GM18858 (cell line): ENCODE results near the gene WDR45.
"Not testable (repeated sequence)": the region's sequence is repeated elsewhere in the genome, so short reads cannot be mapped to it uniquely, and the experiment has no call there.

Experiments
- ATAC-seq: cut with Tn5 transposase; IDR thresholded peaks from one replicate; pipeline ENCODE4 v1.9.1; 2021; ENCODE audit not compliant: unreplicated experiment

WDR45 gene

DNA sequence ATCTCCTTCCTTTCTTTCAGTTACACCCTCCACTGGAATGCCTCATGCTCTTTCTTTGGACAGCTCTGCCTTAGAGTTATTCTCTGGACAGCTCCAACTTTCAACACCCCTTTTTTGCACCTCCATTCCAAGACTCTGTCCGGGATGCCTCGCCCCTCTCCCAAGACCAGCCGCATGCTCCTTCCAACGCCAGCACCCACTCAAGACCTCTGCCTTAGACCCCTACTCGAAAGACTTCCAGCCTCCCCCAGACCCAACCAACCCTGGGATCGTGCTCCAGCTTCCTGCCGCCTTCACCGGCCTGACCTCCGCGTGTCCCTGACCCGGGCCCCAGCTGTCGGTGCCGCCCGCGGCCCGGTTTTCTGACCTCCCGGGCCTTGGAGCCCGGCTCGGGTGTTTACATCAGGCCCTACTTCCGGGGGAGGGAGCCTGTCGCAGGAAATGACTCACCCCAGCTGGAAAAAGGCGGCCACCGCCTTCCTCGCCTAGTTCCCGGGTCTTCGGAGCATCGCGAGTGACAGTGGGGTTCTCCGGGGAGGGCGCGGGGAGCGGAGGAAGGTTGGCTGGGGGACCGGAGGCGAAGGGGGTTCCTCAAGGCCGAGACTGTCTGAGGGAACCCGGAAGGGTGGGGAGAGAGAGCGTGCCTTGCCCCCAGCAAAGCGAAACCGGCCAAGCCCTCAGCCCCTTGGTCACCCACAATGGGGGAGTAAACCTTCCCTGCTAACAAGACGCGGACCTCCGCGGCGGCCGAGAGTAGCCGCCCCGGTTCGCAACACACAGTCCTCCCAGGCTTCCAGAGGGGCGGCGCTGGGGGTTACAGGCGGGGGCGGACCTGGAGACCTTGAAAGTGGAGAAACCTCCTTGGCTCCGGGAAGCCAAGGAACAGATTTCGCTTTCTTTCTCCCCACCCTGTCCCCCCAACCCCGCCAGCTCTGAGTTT lies at the start of gene WDR45:
WDR45 (minus strand) TSS at position 399 of the 940 bp plus-strand sequence. CDS start 1,792 bp downstream, outside the sequence.
- no peak for ATAC-seq

DNA sequence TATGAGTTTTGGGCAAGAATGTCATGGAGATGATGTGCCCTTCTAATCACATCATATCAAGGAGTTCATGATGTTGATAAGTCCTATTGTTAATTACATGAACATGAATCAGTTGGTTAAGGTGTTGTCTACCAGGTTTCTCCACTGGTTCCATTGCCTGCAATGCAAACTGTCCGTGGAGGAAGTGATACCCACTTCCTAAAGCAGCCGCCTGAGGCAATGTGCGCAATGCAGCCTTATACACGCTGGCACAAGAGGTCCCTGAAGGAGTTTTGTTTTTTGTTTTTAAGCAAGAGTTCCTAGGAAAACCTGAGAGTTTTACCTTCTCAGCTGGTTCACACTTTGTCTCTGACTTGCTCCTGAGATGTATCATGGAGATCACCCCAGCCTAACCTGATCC lies 49.7 kb upstream of the WDR45 start:
- no peak for ATAC-seq

DNA sequence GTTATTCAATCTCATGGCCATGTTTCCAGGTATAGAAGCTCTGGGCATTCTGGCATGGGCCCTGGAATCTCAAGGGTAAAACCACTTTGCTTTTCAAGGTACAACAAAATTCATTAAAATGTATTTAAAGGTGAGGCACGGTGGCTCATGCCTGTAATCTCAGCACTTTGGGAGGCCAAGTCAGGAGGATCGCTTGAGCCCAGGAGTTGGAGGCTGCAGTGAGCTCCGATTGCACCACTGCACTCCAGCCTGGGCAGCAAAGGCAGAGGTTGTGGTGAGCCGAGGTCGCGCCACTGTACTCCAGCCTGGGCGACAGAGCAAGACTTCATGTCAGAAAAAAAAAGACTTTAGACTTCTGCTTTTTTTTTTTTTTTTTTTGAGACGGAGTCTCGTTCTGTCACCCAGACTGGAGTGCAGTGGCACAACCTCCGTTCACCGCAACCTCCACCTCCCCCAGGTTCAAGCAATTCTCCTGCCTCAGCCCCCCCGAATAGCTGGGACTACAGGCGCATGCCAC lies 48.1 kb upstream of the WDR45 start:
- not testable (repeated sequence) for ATAC-seq

DNA sequence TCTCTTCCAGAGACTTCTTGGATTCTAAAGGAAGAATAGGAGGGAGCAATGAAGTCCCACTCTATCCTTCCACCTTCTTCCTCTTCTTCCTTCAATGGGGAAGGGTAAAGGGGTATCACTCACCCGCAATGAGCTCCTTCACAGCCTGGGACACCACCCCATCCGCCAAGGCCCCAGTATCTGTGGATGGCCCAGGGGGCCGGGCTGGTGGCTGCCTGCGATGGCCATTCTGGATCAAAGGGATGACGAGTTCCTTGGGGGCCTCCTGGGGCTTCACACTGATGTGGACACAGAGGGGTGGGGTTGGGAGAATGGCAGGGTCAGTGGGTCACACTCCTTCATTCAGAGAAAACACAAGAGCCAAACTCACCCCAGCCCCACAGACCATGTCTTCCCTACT lies 42.8 kb upstream of the WDR45 start:
- no peak for ATAC-seq

DNA sequence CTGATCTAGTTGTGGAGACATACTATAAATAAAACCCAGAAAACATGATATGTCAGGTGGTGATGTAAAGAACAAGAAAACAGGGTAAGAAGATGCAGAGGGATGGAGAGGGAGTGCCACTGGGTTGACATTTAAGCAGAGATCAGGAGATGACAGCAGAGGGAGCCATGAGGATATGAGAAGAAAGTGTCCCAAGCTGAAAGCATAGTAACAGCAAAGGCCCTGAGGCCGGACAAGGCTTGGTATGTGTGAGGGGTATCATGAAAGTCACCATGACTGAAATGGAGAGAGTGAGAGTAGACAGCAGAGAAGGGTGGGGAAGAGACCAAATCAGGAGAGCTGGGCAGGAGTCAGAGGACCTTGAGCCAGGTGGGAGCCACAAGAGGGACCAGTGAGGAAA lies 40.4 kb upstream of the WDR45 start:
- no peak for ATAC-seq

DNA sequence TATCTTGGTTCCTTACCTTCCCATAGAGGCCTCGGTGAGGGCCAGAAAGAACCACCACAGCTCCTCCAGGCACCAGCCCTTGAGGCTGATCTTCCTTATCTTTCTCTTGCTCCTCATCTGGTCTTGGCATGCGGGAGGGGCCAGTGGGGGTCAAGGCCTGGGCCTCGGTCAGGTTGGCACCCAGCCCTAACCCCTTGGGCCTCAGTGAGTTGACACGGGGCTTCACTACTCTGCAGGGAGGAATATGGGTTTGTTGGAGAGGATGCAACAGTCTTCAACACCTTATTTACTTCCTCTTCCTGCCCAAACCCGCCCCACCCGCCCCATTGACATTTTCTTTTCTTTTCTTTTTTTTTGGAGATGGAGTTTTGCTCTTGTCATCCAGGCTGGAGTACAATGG lies 37.9 kb upstream of the WDR45 start:
- no peak for ATAC-seq

DNA sequence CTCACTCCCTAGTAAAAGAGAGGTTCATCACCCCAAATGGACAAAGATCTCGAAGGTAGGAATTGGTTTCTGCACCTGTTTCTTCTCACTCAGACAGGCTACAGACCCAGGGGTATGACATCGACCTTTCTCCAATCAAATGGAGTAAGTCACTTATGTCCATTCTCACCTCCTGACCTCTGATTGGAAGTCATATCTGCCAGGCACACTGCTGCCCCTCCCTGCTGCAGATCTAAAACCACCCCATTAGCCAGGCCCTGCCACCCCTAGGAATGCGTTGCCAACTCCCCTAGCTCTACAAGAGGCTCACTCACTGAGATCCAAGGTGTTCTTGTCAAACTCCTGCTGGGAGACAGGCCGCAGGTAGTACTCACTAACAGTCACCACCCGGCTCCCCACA lies 37.0 kb upstream of the WDR45 start:
- ATAC-seq, result no peak

DNA sequence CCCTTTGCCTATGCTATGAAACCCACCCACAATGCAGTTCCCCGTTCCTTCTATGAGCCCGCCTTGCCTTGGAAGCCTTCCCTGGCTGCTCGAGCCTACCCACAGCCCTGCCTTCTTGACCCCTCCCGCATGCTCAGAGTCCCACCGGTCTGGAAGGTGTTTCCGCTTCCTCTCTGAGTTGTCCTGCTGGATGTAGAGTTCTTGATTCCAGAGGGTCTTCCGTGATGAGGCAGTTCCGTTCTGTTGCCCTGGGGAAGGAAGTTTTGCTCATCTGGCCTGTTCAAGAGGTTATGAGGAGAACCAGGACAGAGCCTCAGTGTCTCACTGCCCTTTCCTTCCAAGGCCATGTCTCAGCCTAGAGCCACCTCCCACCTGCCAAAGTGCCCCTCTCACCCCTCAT lies 36.4 kb upstream of the WDR45 start:
- ATAC-seq, result no peak

DNA sequence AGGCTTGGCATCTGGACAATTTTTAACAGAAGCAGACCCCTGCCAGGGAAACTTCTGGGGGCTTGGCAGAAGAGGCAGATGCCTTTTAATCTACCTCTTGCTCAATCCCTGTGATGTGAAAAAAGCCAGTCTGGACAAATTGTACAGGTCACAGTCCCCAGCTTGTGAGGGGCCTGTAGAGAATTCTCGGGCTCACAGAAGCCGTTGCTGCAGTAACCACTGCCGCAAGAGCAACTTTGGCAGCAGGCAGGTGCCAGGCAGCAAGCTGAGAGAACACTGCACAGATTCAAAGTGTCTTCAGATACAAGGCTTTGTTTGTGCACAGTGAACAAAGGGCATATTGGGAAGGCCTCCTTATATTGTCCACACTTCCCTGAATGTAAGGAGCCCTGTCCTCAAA lies 32.1 kb upstream of the WDR45 start:
- no peak for ATAC-seq

DNA sequence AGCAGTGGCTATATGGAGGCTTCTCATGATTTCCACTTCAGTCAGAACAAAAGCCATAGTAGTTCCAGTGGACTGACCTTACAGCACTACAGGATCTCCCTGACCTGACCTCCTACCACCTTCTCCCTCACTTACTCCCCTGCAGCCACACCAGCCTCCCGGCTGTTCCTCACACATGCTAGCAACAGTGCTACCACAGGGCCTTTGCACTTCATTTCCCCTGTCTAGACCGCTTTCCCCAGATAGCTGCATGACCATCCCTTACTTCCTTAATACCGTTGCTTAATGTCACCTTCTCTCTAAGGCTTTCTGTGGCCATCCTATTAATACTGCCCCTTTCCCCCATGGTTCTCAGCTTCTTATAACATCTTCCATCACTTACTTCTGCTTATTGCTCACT lies 30.7 kb upstream of the WDR45 start:
- no peak for ATAC-seq

DNA sequence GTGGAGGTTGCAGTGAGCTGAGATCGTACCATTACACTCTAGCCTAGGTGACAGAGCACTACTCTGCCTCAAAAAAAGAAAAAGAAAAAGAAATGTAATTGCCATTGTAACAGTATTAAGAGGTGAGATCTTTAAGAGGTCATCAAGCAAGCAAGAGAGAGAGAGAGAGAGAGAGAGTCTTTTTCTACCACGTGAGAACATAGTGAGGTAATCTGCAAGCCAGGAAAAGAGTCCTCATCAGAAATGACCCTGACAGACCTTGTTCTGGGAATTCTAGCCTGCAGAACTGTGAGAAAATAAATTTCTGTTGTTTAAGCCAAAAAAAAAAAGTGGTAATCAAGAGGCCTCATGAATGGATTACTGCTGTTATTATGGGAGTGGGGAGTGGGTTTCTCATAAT lies 29.0 kb upstream of the WDR45 start:
- no peak for ATAC-seq

DNA sequence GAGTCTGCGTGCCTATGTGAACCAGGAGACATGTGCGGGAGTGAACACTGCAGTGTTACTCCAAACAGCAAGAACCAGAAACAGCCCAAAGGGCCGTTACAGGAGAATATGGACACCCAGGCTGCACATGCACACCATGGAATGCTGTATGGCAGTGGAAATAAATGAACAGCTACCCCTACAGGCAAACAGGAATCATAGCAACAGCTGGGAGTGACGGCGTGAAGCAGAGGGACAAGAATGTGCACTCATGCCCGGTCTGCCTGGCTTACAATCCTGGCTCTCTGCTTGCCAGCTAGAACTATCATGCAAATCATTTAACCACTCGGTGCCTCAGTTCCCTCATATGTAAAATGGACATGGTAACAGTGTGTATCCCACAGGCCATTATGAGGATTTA lies 27.2 kb upstream of the WDR45 start:
- no peak for ATAC-seq

DNA sequence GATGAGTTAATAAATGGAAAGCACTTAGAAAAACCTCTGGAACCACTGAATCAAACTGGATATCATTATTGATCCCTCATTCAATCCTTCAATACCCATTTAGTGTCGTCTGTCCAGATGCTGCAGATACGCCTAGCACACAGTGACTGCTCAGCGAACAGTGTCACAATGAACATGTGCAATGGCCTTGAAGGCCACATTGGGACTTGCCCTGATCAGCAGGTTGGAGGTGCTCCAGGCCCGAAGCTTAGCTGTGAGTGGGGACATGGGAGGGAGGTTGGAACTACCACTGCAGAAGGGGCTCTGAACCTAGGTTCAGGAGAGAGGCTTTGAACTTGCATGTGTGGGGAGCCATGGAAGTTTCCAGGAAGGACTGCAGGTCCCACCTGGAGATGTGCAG lies 26.6 kb upstream of the WDR45 start:
- no peak for ATAC-seq

DNA sequence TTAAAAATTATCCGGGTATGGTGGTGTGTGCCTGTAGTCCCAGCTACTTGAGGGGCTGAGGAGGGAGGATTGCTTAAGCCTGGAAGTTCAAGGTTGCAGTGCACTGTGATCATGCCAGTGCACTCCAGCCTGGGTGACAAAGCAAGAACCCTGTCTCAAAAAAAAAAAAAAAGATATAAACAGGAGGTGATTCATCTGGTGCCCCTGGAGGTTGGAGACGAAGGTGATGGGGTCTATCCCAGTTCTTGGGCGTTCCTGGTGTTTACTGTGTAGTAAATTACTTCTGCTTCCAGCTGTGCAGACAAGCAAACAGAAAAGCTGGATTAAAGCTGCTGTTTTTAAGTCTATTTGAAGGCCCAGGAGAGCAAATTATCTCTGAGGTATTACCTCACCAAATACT lies 23.9 kb upstream of the WDR45 start:
- no peak for ATAC-seq

DNA sequence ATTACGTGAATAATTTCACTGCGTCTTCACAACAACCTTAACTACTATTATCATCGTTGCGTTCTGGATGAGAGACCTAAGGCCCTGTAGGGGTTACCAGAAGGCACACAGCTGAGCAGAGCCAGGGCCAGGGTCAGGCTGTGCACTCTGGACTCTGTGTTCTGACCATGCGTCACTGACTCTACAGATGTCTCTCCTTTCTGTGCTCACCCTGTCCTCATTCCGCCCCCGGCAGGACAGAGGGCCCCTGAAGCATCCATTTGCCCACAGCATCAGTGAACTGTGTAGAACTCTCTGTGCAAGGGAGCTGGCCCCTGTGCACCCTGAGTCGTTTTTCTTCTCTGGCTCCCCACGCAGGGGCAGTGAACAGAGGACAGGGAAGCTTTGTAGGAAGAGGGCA lies 22.5 kb upstream of the WDR45 start:
- ATAC-seq, result no peak

DNA sequence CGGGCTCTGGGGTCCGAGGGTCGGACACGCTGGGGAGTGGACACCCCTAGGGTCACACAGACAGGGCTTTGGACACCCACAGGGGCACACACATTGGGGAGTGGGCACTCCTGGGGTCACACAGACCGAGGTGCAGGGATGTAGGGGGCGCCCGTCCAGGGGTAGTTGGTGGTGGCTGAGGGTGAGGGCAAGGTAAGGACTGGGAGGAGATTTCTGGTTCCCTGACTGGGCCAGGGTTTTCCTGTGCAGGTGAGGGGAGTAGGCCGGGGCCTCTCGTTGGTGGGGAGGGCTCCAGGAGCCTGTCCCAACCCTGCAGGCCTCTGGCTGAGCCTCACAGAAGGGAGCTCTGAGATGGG lies 21.9 kb upstream of the WDR45 start:
- no peak for ATAC-seq

DNA sequence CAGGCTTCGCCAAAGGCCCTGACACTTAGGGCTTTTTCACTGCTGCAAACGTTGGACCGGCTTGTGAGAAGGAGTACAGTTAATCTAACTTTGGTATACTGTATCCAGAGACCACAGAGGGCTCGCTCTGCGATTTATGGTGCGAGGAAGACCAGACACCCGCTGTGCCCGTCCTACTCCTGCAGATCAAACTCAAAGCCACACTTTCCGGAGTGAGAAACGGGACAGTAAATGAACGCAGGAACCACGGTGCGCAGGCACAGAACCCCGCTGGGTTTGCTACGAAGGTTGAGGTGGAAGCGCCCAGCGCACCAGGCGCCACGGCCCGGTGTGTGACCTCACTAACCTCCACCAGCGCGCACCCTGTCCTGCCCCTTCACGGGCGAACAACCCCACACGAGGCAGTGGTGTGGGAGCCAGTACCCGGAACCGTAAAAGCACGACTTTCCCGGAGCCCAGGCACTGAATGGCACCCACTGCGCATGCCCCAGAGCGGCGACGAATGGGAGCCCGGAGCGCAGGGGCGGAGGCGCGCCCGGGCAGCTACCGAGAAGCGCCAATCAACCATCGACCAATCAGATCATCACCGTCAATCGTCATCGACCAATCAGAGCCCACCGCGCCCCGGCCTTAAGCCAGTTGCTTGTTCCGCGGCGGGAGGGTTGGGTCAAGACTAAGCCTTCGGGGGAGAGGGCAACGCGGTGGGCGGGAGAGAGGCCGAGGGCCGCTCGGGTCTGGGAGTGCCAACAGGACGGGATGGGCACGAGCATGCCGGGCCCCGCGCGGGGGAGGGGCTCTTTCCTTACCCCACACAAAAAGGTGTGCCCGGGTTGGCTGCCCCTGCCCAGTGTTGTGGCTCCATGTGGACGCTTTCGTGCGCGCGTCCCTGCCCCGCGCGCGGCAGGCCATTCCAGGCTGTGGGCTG lies 21.3 kb upstream of the WDR45 start:
- ATAC-seq, result peak; percentile 79

DNA sequence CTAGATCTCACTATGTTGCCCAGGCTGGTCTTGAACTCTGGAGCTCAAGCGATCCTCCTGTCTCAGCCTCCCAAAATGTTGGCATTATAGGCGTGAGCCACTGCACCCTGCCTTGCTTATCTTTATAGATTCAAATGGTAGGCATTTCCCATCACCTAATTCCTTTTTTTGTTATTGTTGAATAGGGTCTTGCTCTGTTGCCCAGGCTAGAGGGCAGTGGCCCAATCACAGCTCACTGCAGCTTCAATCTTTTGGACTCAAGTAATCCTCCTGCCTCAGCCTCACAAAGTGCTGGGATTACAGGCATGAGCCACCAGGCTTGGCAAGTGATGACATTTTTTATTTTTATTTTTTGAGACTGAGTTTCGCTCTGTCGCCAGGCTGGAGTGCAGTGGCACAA lies 16.7 kb upstream of the WDR45 start:
- ATAC-seq, result no peak

DNA sequence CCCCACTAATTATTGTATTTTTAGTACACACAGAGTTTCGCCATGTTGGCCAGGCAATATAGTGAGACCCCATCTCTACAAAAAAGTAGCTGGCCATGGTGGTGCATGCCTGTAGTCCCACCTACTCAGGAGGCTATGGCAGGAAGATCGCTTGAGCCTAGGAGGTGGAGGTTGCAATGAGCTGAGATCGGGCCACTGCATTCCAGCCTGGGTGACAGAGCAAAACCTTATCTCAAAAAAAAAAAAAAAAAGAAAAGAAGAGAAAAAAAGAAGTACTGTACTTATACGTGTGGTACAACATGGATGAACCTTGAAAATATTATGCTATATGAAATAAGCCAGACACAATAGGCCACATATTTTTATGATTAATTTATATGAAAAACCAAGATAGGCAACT lies 9.9 kb upstream of the WDR45 start:
- ATAC-seq, result no peak

DNA sequence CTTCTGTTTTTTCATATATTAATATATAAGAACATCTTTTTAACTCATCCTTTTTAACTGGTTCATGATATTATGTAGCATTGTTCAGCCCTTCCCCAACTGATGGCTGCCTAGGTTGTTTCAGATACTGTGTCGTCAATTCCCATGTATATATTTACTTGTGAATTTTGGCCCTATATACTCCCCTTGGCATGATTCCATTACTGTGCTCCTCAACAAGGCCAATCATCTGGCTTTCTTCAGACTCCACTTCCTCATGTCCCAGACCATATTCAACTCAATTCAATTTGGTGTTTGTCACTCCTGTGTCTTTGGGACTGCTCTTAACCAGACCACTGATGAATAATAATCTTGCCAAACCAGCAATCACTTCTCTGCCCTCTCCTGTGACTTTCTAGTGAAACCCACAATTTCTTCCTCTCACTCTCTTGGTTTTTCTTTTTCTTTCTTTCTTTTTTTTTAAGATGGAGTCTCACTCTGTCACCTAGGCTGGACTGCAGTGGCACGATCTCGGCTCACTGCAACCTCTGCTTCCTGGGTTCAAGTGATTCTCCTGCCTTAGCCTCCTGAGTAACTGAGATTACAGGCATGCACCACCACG lies 2.7 kb upstream of the WDR45 start:
- no peak for ATAC-seq

DNA sequence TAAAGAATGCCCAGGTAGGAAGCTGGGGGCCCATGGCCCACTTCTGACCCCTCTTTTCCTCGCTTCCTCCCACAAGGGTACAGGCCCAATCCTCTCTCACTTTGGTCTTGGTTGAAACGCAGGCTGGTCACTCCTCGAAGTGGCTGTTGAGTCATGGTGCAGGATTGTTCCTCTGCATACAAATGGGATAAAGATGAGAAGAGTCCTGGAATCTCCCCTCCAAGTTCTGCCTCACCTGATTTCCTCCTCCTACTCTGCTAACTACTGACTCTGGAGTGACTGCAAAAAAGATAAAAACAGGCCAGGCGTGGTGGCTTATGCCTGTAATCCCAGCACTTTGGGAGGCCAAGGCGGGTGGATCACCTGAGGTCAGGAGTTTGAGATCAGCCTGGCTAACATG lies 1.7 kb downstream of the WDR45 start:
- ATAC-seq, result no peak
